ENCODE data around the gene PPP1R13B.

- TF ChIP-seq CTCF (IDR thresholded peaks at IDR 0.05) (no peak), POLR2A (IDR thresholded peaks at IDR 0.05) (no peak)
Measured at GRCh38 chr14:103692159-103692558, 155.2 kb downstream of the PPP1R13B start.

Data from adrenal gland (tissue), 5 donors.